Activated T-cell treated with anti-CD3 and anti-CD28 coated beads for 24 hours (primary cell): ENCODE data around the gene CFAP91.

Experiments
- DNase-seq: peaks from one replicate; pipeline ENCODE4 v3.0.0-alpha.2; 2020; ENCODE audit warnings: low read depth

The CFAP91 gene

DNA sequence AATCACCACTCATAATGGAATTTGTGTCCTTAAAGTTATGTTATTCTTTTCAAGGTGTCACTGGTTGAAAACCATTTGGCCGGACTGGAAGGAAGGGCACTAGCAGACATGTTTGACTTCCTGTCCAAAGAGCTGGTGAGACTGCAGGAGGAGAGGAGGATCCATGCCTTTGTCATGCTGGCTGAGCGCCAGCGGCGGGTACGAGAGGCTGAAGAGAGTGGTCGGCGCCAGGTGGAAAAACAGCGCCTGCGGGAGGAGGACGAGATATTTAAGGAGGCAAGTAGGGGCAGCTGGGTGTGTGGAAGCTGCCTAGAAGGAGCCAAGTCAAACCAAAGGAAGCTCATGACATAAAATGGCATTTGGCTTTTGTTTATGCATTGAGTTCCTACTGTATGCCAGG, 41.1 kb downstream of the CFAP91 start:
- no peak for DNase-seq

DNA sequence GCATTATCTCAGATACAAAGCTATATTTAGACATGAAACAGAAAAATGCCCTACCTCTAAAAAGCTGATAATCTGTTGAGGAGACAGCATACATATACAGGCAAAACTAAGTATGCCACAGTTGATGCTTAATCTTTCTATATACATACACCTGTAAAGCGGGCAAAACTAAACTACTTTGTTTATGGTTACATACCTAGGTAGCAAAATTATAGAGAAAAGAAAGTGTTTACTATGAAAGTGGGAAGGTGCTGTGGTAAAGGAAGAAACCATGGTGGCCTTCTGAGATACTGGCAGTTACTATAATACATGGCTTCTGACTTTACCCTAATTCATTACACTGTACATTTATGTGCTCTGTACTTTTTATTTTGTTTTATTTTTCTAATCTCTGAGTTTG, 43.1 kb downstream of the CFAP91 start:
- no peak for DNase-seq

DNA sequence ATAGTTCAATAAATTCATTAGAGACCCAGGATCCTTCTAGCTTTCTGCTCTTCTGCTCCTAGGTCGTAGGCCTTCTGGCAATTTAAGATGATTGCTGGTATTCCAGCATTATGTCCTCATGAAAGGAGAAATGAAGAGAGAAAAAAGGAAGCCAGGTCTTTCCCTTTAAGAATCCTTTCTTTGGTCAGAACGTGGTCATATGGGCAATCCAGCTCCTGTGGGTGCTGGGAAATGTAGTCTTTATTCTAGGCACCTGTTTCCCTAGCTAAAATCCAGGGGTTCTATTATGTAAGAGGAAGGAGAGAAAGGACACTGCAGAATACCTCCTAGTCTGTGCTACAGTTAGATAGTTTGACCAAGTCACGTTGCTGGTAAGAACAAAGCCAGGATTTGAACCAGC, 43.6 kb downstream of the CFAP91 start:
- DNase-seq: no peak

DNA sequence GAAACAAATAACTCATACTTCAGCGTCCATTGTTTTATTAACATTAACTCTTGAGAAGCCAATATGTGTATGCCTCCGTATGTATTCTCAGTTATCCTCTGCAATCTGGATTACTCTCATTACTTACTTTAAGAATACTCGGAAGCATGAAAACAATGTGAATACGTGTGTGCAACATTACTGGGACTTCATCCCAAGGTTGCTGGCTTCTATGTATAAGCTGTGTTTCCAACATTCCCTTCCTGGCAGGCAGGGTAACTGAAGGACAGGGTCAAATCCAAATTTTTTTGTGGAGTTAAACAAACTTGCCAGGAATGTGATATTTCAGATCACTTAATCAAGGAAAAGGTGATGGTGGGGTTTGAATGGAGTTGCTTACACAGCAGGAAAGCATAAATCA, 44.5 kb downstream of the CFAP91 start:
- no peak for DNase-seq

DNA sequence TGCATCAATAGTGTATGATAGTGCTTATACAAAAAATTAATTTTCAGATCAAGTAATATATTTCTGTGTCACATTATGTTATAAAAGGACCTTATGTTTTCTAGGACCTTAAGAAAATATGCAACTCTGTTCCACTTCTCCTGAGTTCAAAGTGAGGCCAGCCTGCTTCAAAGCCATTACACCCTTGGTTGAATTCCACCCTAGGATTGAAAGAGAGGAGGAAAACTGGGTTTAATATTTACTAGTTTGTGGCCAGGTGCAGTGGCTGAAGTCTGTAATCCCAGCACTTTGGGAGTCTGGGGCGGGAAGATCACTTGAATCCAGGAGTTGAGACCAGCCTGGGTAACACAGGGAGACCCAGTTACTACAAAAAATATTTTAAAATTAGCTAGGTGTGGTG, 46.2 kb downstream of the CFAP91 start:
- no peak for DNase-seq

DNA sequence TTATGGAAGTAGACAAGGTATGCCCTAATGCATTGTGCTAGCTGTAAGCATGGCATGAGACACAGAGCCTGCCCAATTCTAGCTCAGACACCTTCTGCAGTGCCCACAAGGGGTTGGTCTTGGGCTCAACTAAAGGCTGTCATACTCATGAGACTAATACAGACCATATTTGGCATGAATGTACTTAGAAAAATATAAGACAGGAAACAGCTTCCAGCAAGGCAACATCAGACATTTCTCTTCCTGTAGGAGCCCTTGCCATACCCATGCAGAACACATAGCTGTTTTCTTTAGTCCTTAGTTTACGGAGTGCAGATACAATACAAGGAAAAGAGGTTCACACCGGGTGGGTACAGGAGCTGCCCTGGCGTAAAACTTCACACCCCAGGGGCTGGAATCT, 48.6 kb downstream of the CFAP91 start:
- DNase-seq: no peak
